Suprapubic skin (tissue), 4 donors: ENCODE measurements around the gene SYNGR2. TPM values are rescaled to one million over a fixed set of nuclear protein-coding genes. Genes with fewer than 3 reads are reported as not detected.

ENCODE experiments used
- DNase-seq, 2 donors: peaks; one replicate each; pipeline ENCODE4 v3.0.0-alpha.2; 2019; ENCODE audit warnings: low spot score in 2 of 2
- H3K27ac ChIP-seq: fragments of 200-600 bp; sonication (generic); one replicate; pipeline ENCODE4 v1.5.1; 2019
- H3K27me3 ChIP-seq: fragments of 200-600 bp; sonication (generic); one replicate; pipeline ENCODE4 v1.5.1; 2019
- H3K36me3 ChIP-seq: fragments of 200-600 bp; sonication (generic); one replicate; pipeline ENCODE4 v1.5.1; 2019
- H3K4me1 ChIP-seq: fragments of 200-600 bp; sonication (generic); one replicate; pipeline ENCODE4 v1.5.1; 2019
- H3K4me3 ChIP-seq: fragments of 200-600 bp; sonication (generic); one replicate; pipeline ENCODE4 v1.5.1; 2019; ENCODE audit warnings: mild to moderate bottlenecking
- H3K9me3 ChIP-seq: fragments of 200-600 bp; sonication (generic); one replicate; pipeline ENCODE4 v1.5.1; 2019
- EP300 ChIP-seq: sonication (generic); formaldehyde crosslinking; IDR thresholded peaks from one replicate; pipeline ENCODE4 v1.6.1; 2017; ENCODE audit warnings: antibody characterized with exemption
- POLR2A ChIP-seq, 2 donors: fragments of 450-650 bp; IDR thresholded peaks; one replicate each; pipeline ENCODE4 v1.6.1; 2017; ENCODE audit warnings: antibody characterized with exemption in 2 of 2, mild to moderate bottlenecking in 2 of 2, moderate library complexity in 2 of 2
- POLR2AphosphoS5 ChIP-seq, 3 donors: sonication (generic); formaldehyde crosslinking; IDR thresholded peaks; one replicate each; pipeline ENCODE4 v1.6.1; 2017; ENCODE audit warnings: antibody characterized with exemption in 3 of 3
- WGBS: methylation state at CpG from one replicate; pipeline ENCODE4 v1.1.5; 2018; 5-methylcytosine and 5-hydroxymethylcytosine counted together
- total RNA-seq, 4 donors: library from RNA; depleted of rRNA; stranded (reverse); fragments of >200 nt; gene quantifications; one replicate each; pipeline ENCODE4 v1.1.0, GENCODE V29; 2016
- TF ChIP-seq, protein P1 (sequence below), 2 donors: fragments of 200-600 bp in 1 of 2; fragments of 450-650 bp in 1 of 2; sonication (generic) in 1 of 2; IDR thresholded peaks; one replicate each; pipeline ENCODE4 v1.5.1; 2016 to 2019; ENCODE audit warnings: antibody characterized with exemption in 2 of 2, mild to moderate bottlenecking in 1 of 2, moderate library complexity in 1 of 2

The SYNGR2 gene
- total RNA-seq, 4 donors from 2014 or later, result 127 to 139 (median 133) TPM

DNA sequence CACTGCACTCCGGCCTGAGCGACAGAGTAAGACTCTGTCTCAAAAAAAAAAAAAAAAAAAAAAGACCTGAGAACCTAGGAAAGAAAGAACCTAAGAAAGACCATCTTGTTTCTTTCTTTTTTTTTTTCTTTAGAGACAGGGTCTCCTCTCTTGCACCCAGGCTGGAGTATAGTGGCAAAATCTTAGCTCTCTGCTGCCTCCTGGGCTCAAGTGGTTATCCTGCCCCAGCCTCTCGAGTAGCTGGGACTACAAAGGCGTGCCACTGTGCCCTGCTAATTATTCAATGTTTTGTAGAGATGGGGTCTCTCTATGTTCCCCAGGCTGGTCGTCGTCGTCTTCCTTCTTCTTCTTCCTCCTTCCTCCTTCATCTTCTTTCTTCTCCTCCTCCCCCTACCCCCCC lies 37.9 kb downstream of the SYNGR2 start:
- no peak for TF ChIP-seq EP300
- TF ChIP-seq POLR2AphosphoS5 (IDR thresholded peaks at IDR 0.05), result no peak
- TF ChIP-seq, protein P1, sequence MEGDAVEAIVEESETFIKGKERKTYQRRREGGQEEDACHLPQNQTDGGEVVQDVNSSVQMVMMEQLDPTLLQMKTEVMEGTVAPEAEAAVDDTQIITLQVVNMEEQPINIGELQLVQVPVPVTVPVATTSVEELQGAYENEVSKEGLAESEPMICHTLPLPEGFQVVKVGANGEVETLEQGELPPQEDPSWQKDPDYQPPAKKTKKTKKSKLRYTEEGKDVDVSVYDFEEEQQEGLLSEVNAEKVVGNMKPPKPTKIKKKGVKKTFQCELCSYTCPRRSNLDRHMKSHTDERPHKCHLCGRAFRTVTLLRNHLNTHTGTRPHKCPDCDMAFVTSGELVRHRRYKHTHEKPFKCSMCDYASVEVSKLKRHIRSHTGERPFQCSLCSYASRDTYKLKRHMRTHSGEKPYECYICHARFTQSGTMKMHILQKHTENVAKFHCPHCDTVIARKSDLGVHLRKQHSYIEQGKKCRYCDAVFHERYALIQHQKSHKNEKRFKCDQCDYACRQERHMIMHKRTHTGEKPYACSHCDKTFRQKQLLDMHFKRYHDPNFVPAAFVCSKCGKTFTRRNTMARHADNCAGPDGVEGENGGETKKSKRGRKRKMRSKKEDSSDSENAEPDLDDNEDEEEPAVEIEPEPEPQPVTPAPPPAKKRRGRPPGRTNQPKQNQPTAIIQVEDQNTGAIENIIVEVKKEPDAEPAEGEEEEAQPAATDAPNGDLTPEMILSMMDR (IDR thresholded peaks at IDR 0.05), result no peak
- TF ChIP-seq POLR2A (IDR thresholded peaks at IDR 0.05), result no peak
- H3K4me3 ChIP-seq, result no peak overlapping the region
- DNase-seq, result no peak
- peaks cover 30% of the 10 kb centered on the region for H3K36me3 ChIP-seq
- H3K4me1 ChIP-seq, result no peaks in the 10 kb centered on the region
- WGBS, result 80% methylated on average over 7 of the region's 7 CpGs
- H3K27ac ChIP-seq, result no peak overlapping the region
- H3K27me3 ChIP-seq, result no peaks in the 10 kb centered on the region
- no peaks in the 10 kb centered on the region for H3K9me3 ChIP-seq

DNA sequence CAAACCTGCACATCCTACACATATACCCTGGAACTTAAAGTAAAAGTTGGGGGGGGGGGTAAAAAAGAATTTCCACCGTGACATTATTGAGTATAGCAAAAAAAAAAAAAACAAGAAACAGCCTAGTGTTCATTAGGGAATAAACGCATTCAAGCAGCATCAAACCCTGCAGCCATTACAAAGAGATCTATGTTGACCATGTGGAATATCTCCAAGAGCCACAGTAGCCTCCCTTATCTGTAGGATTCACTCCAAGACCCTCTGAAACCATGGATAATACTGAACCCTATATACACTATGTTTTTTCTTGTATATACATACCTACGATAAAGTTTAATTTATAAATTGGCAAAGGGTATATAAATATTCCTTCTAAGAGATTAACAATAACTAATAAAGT lies 40.1 kb downstream of the SYNGR2 start:
- no peak overlapping the region for H3K4me3 ChIP-seq
- WGBS, result 76% methylated on average over 3 of the region's 3 CpGs
- DNase-seq, result no peak
- H3K27me3 ChIP-seq, result no peaks in the 10 kb centered on the region
- peaks cover 23% of the 10 kb centered on the region for H3K36me3 ChIP-seq
- H3K27ac ChIP-seq, result no peak overlapping the region
- no peaks in the 10 kb centered on the region for H3K9me3 ChIP-seq
- no peaks in the 10 kb centered on the region for H3K4me1 ChIP-seq
- TF ChIP-seq EP300 (no peak), POLR2A (IDR thresholded peaks at IDR 0.05) (no peak), POLR2AphosphoS5 (IDR thresholded peaks at IDR 0.05) (no peak)
- TF ChIP-seq, protein P1 (IDR thresholded peaks at IDR 0.05), result no peak

DNA sequence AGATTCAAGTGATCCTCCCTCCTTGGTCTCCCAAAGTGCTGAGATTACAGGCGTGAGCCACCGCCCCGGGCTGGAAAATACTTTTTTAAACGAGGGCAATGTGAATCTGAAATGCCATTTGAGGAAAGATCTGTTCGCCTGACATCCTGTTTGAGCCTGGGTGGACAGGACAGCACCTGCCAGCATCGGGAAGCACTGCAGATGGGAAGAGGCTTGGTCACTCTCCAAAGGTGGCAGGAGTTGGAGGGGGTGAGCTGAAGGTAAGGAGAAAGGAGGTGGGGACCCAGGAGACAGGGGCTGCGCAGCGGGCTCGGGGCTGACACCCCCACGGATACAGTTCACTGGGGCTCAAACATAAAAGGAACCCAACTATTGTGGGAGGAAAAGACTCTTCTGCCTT lies 41.7 kb downstream of the SYNGR2 start:
- no peaks in the 10 kb centered on the region for H3K9me3 ChIP-seq
- WGBS, result 80% methylated on average over 10 of the region's 10 CpGs
- DNase-seq, result no peak
- peaks cover 9% of the 10 kb centered on the region for H3K4me1 ChIP-seq
- no peaks in the 10 kb centered on the region for H3K27me3 ChIP-seq
- H3K27ac ChIP-seq, result no peak overlapping the region
- TF ChIP-seq POLR2AphosphoS5 (IDR thresholded peaks at IDR 0.05) (no peak), POLR2A (IDR thresholded peaks at IDR 0.05) (no peak), EP300 (no peak)
- TF ChIP-seq, protein P1 (IDR thresholded peaks at IDR 0.05), result no peak
- H3K36me3 ChIP-seq, result peaks cover 10% of the 10 kb centered on the region
- H3K4me3 ChIP-seq, result no peak overlapping the region

DNA sequence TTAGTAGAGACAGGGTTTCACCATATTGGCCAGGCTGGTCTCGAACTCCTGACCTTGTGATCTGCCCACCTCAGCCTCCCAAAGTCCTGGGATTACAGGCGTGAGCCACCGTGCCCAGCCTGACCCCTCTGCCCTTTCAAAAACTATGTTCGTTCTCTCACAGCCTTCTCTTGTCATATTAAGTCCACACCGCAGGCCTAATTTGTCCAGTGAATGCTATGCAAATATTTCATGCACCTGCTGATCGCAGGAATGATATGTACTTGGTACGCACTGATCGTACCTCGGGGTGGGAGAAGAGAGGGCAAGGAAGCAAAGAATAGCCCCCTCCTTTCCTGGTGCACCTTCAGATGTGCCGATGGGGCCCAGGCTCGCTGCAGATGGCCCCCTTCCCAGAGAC lies 42.7 kb downstream of the SYNGR2 start:
- DNase-seq, result no peak
- no peak for TF ChIP-seq EP300
- TF ChIP-seq POLR2A (IDR thresholded peaks at IDR 0.05), result no peak
- TF ChIP-seq POLR2AphosphoS5 (IDR thresholded peaks at IDR 0.05), result no peak
- TF ChIP-seq, protein P1 (IDR thresholded peaks at IDR 0.05), result no peak
- no peak overlapping the region for H3K27ac ChIP-seq
- H3K4me3 ChIP-seq, result no peak overlapping the region
- 61% methylated on average over 11 of the region's 11 CpGs for WGBS
- peaks cover 9% of the 10 kb centered on the region for H3K4me1 ChIP-seq
- H3K27me3 ChIP-seq, result no peaks in the 10 kb centered on the region
- H3K9me3 ChIP-seq, result no peaks in the 10 kb centered on the region
- H3K36me3 ChIP-seq, result peaks cover 6% of the 10 kb centered on the region

DNA sequence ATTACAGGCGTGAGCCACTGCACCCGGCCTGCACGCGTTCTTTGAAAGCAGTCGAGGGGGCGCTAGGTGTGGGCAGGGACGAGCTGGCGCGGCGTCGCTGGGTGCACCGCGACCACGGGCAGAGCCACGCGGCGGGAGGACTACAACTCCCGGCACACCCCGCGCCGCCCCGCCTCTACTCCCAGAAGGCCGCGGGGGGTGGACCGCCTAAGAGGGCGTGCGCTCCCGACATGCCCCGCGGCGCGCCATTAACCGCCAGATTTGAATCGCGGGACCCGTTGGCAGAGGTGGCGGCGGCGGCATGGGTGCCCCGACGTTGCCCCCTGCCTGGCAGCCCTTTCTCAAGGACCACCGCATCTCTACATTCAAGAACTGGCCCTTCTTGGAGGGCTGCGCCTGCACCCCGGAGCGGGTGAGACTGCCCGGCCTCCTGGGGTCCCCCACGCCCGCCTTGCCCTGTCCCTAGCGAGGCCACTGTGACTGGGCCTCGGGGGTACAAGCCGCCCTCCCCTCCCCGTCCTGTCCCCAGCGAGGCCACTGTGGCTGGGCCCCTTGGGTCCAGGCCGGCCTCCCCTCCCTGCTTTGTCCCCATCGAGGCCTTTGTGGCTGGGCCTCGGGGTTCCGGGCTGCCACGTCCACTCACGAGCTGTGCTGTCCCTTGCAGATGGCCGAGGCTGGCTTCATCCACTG lies 45.8 kb downstream of the SYNGR2 start, which contains the start of gene BIRC5:
Gene BIRC5 (plus strand): TSS at position 238 of the 690 bp plus-strand sequence. CDS start 64 bp downstream, at position 302.
- Histone ChIP-seq H3K9me3 (no peaks in the 10 kb centered on the region), H3K4me1 (peaks cover 9% of the 10 kb centered on the region), H3K27me3 (no peaks in the 10 kb centered on the region), H3K27ac (no peak within 1 kb of the TSS), H3K36me3 (no peaks in the 10 kb centered on the region), H3K4me3 (peak within 1 kb of the TSS; percentile 61)
- 1% methylated on average over 34 of the region's 60 CpGs for WGBS
- TF ChIP-seq, protein P1 (IDR thresholded peaks at IDR 0.05), result no peak
- peak in 1 of 3 donors; percentile 87 for TF ChIP-seq POLR2AphosphoS5 (IDR thresholded peaks at IDR 0.05)
- DNase-seq, result peak; percentile 89 to 93
